Tibial artery (tissue), 4 donors: ENCODE results near the gene IGFBP2.

Source experiments
- DNase-seq, 2 donors: peaks; one replicate each; pipeline ENCODE4 v3.0.0-alpha.2; 2019
- H3K27ac ChIP-seq, 2 donors: fragments of 200-600 bp; sonication (generic) in 1 of 2; 1 replicate in 1 of 2; 2 replicates in 1 of 2; pipeline ENCODE4 v1.5.1; 2018 to 2019; ENCODE audit warnings: mild to moderate bottlenecking in 1 of 2
- H3K27me3 ChIP-seq, 2 donors: fragments of 200-600 bp; sonication (generic) in 1 of 2; one replicate each; pipeline versions ENCODE4 v1.5.1 to v1.6.0; 2016 to 2019
- H3K36me3 ChIP-seq, 3 donors: fragments of 200-600 bp; sonication (generic) in 2 of 3; one replicate each; pipeline ENCODE4 v1.5.1; 2016 to 2019; ENCODE audit warnings: mild to moderate bottlenecking in 2 of 3
- H3K4me1 ChIP-seq, 4 donors: fragments of 200-600 bp; sonication (generic) in 2 of 4; 1 replicate in 3 of 4; 2 replicates in 1 of 4; pipeline ENCODE4 v1.5.1; 2016 to 2019
- H3K4me3 ChIP-seq, 2 donors: fragments of 200-600 bp; sonication (generic) in 1 of 2; 1 replicate in 1 of 2; 2 replicates in 1 of 2; pipeline ENCODE4 v1.5.1; 2018 to 2019; ENCODE audit warnings: mild to moderate bottlenecking in 2 of 2
- H3K9me3 ChIP-seq, 3 donors: fragments of 200-600 bp; sonication (generic) in 1 of 3; one replicate each; pipeline ENCODE4 v1.5.1; 2016 to 2019
- intact Hi-C: fragments of 100-400 bp; cut with DNase I; formaldehyde crosslinking; loops from one replicate; pipeline ENCODE4 v1.15.0; 2023; ENCODE audit warnings: low total_unique reads
- TF ChIP-seq, protein P1 (sequence below), 2 experiments: fragments of 200-600 bp in 1 of 2; fragments of 450-650 bp in 1 of 2; IDR thresholded peaks; one replicate each; pipeline ENCODE4 v1.5.1; 2017 to 2019; ENCODE audit warnings: antibody characterized with exemption in 2 of 2, mild to moderate bottlenecking in 1 of 2, moderate library complexity in 1 of 2

IGFBP2 gene

DNA sequence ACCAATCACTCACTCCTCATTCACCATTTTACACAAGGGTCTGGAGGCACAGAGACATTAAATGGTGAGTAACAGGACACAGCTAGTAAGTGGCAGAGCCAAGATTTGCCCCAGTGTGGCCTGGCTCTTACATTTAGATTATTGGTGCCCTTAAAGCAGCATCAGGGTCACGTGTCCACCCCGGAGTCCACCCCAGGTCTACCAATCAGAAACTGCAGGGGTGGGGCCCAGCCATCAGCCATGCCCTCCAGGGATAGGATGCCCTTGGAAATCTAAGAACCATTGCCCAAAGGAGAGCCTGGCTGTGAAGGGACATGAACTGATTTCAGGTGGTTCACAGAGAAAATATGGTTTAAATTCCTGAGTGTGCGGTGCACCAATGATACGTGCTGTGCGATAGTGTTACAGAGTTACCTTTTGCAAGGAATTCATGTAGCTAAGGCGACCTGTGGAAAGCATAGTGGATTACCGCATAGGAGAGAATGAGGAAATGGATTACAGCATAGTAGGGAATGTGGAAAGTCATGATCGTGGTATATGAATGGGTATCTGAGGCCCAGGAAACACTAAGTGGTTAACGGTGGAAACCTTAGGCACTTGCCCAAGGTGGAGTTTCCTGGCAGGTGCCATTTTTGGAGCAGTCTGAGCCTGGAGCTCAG, 44.3 kb downstream of the IGFBP2 start:
- DNase-seq, result no peak
- Histone ChIP-seq H3K4me3 (no peak overlapping the region), H3K9me3 (no peaks in the 10 kb centered on the region), H3K27ac (peak overlapping the region; percentile 70 to 86), H3K36me3 (peaks cover 45 to 65% (median 63%) of the 10 kb centered on the region in 3 donors), H3K4me1 (peaks cover 0 to 39% (median 37%) of the 10 kb centered on the region in 4 donors), H3K27me3 (no peaks in the 10 kb centered on the region)
- intact Hi-C loops, result no loop called here
- TF ChIP-seq, protein P1, sequence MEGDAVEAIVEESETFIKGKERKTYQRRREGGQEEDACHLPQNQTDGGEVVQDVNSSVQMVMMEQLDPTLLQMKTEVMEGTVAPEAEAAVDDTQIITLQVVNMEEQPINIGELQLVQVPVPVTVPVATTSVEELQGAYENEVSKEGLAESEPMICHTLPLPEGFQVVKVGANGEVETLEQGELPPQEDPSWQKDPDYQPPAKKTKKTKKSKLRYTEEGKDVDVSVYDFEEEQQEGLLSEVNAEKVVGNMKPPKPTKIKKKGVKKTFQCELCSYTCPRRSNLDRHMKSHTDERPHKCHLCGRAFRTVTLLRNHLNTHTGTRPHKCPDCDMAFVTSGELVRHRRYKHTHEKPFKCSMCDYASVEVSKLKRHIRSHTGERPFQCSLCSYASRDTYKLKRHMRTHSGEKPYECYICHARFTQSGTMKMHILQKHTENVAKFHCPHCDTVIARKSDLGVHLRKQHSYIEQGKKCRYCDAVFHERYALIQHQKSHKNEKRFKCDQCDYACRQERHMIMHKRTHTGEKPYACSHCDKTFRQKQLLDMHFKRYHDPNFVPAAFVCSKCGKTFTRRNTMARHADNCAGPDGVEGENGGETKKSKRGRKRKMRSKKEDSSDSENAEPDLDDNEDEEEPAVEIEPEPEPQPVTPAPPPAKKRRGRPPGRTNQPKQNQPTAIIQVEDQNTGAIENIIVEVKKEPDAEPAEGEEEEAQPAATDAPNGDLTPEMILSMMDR (IDR thresholded peaks at IDR 0.05), result no peak

DNA sequence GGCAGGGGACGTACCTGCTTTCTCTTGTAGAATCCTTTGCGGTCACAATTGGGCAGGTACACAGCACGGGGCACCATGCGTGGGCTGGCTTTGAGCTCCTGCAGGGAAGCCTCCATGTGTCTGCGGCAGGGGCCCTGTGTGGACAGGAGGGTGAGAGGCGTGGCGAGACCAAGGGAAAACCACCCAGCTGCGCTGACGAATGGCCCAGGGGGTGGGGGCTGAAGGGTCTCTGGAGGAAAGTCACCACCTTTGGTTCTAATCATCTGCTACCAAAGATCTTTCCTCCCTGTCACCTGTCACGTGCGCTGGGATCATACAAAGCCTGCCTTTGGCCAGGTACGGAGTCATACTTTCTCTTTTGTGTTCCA, 44.9 kb downstream of the IGFBP2 start:
- Histone ChIP-seq H3K27ac (peak overlapping the region; percentile 70 to 86), H3K4me1 (peaks cover 0 to 44% (median 41%) of the 10 kb centered on the region in 4 donors), H3K9me3 (no peaks in the 10 kb centered on the region), H3K36me3 (peaks cover 45 to 63% (median 63%) of the 10 kb centered on the region in 3 donors), H3K27me3 (no peaks in the 10 kb centered on the region), H3K4me3 (no peak overlapping the region)
- DNase-seq, result no peak
- TF ChIP-seq, protein P1 (IDR thresholded peaks at IDR 0.05), result no peak
- intact Hi-C loops, result no loop called here

DNA sequence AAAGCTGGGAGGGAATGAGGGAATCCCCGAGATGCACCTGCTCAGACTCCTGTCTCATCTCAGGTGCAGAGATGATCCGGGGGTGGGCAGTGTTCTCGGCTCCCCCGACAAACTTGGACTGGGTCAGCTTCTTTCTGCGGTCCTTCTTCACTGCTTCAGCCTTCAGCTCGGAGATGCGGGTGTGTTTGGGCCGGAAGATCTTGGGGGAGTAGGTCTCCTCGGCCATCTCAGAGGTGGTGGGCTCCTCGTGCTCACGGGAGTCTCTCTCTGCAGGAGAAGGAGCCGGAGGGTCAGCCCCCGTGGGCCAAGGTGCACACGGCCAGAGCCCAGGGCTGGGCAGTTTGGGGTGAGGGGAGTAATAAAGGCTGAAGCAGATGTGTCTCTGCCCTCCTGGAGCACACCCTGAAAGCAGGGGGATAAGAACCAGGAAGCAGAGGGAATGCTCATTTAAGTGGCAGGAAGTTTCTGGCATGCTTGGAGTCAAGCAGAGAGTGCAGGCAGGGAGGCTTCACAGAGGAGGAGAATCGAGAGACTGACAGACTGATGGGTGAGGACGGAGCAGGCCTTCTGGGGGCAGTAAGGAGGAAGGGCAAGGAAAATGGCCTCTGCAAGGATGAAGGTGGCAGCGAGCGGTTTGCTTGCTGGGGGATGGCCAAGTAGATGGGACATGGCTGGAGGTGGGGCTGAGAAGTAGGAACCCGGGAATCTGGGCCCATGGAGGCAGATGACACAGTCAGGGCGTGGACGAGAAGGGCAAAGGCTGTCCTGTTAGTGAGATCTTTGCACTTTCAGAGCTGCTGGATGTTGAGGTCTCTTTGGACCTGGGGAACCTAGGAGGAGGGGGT, 45.8 kb downstream of the IGFBP2 start:
- H3K36me3 ChIP-seq, result peaks cover 42 to 56% (median 55%) of the 10 kb centered on the region in 3 donors
- intact Hi-C loops, result no loop called here

DNA sequence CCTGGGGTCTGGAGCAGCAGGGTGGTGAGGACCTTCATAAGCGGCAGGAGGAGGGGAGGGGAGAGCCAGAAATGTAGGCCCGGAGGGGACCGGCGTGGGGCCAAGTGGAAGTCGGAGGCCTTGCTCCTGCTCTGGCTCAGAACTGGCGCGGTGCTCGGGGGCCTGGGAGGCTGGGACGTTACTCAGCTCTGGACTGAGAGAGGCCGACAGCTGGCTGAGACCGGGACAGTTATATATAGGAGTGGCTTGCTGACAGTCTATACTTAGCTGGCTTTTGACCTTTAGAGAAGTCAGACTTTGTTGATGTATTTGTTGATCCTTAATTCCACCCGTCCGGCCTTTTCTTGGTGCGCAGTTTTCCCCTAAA, 46.4 kb downstream of the IGFBP2 start:
- Histone ChIP-seq H3K27ac (peak overlapping the region; percentile 70 to 86), H3K4me1 (peaks cover 0 to 60% (median 56%) of the 10 kb centered on the region in 4 donors)
- DNase-seq, result peak; percentile 72 to 93

More for the DNA sequence above, 45.8 kb downstream of the IGFBP2 start:
- H3K27ac ChIP-seq, result peak overlapping the region; percentile 70 to 86
- peaks cover 0 to 54% (median 50%) of the 10 kb centered on the region in 4 donors for H3K4me1 ChIP-seq
- no peaks in the 10 kb centered on the region for H3K9me3 ChIP-seq
- H3K4me3 ChIP-seq, result no peak overlapping the region
- TF ChIP-seq, protein P1 (IDR thresholded peaks at IDR 0.05), result no peak
- DNase-seq, result no peak
- H3K27me3 ChIP-seq, result no peaks in the 10 kb centered on the region

DNA sequence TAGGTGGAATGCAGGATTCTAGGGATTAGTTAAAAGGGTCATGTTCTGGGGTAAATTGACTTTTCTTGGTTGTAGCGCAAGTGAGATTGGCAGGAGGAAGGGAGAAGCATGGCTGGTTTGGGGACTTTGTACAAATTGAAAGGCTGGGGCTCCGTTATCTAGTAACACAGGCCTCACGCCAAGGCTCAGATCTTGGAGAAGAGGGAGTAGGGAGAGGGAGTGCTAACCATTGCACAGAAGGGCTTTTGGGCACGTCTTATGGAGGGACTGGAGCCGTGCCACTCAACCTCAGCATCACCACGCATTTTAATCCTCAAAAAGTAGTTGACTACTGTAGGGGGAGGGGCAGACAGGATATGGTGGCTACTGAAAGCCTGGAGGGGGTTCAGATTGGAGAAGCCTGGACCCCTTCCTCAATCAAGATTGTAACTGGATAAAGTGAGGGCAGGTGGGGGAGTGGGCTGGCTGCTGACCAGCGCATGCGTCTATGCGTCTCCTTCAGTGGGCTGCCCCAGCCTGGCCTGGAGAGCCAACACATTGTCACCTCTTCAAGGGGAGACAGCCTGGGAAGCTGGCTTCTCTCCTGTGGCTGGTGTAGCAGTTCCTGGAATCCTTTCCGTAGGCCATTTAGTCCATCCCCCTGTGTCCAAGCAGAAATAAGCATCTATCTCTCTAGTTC, 47.9 kb downstream of the IGFBP2 start:
- H3K36me3 ChIP-seq, result peaks cover 24 to 37% (median 35%) of the 10 kb centered on the region in 3 donors
- intact Hi-C loops, result no loop called here
- no peaks in the 10 kb centered on the region for H3K9me3 ChIP-seq
- no peak overlapping the region for H3K4me3 ChIP-seq
- peaks cover 0 to 74% (median 70%) of the 10 kb centered on the region in 4 donors for H3K4me1 ChIP-seq
- peak in 1 of 2 donors; percentile 67 for DNase-seq
- TF ChIP-seq, protein P1 (IDR thresholded peaks at IDR 0.05), result no peak
- H3K27me3 ChIP-seq, result no peaks in the 10 kb centered on the region
- peak overlapping the region; percentile 70 to 86 for H3K27ac ChIP-seq

More for the DNA sequence above, 46.4 kb downstream of the IGFBP2 start:
- Histone ChIP-seq H3K36me3 (peaks cover 36 to 50% (median 49%) of the 10 kb centered on the region in 3 donors), H3K9me3 (no peaks in the 10 kb centered on the region), H3K27me3 (no peaks in the 10 kb centered on the region), H3K4me3 (no peak overlapping the region)
- intact Hi-C loops, result no loop called here
- TF ChIP-seq, protein P1 (IDR thresholded peaks at IDR 0.05), result no peak
